OCI-LY3 (cell line): ENCODE data around the gene ZDHHC14.

ENCODE experiments used
- H2AFZ ChIP-seq: fragments of 200-600, 300-600 bp; shearing (Covaris generic); 2 replicates; pipeline ENCODE4 v1.6.0; 2014; ENCODE audit warnings: antibody characterized with exemption, low read depth, low read length
- H3K27ac ChIP-seq: fragments of 200-600, 300-600 bp; sonication (generic); 2 replicates; pipeline ENCODE4 v1.5.1; 2014; ENCODE audit warnings: mild to moderate bottlenecking, low read length, moderate library complexity, mixed read lengths
- H3K27me3 ChIP-seq: fragments of 200-600, 300-600 bp; sonication (generic); 2 replicates; pipeline ENCODE4 v1.6.1; 2014; ENCODE audit warnings: low read depth, low read length, mixed read lengths
- H3K36me3 ChIP-seq: fragments of 200-600, 300-600 bp; sonication (generic); replicated peaks from 2 replicates; pipeline ENCODE3; 2014; ENCODE audit warnings: low read depth, low read length, mixed read lengths
- H3K4me1 ChIP-seq: fragments of 300-600, 200-600 bp; sonication (generic); 2 replicates; pipeline ENCODE4 v1.6.1; 2014; ENCODE audit warnings: low read length, mixed read lengths
- H3K4me2 ChIP-seq: fragments of 200-600, 300-600 bp; sonication (generic); 2 replicates; pipeline ENCODE4 v1.6.1; 2014; ENCODE audit warnings: low read length, mixed read lengths
- H3K4me3 ChIP-seq: fragments of 300-600, 200-600 bp; sonication (generic); 2 replicates; pipeline ENCODE4 v1.5.1; 2014; ENCODE audit warnings: antibody characterized with exemption, mild to moderate bottlenecking, low read length, moderate library complexity
- H3K79me2 ChIP-seq: fragments of 300-600, 200-600 bp; shearing (Covaris generic); 2 replicates; pipeline ENCODE4 v1.6.1; 2014; ENCODE audit warnings: mild to moderate bottlenecking, low read length, mixed read lengths
- H3K9ac ChIP-seq: fragments of 300-600, 200-600 bp; shearing (Covaris generic); 2 replicates; pipeline ENCODE4 v1.6.0; 2014; ENCODE audit warnings: mild to moderate bottlenecking, low read length, moderate library complexity
- H3K9me3 ChIP-seq: fragments of 200-600, 300-600 bp; shearing (Covaris generic); 2 replicates; pipeline ENCODE4 v1.6.1; 2014; ENCODE audit warnings: low read length, mixed read lengths; ENCODE audit not compliant: insufficient read depth
- H4K20me1 ChIP-seq: fragments of 200-600, 300-600 bp; sonication (generic); 2 replicates; pipeline ENCODE4 v1.6.1; 2016; ENCODE audit warnings: low read length, mixed read lengths; ENCODE audit not compliant: insufficient read depth
- EZH2phosphoT487 ChIP-seq: fragments of 200-600 bp; shearing (Covaris generic); IDR thresholded peaks from 2 replicates; pipeline ENCODE4 v1.6.1; 2018; ENCODE audit warnings: antibody characterized with exemption, mixed run types, low read depth
- TF ChIP-seq, protein P1 (sequence below): fragments of 200-600, 300-600 bp; sonication (generic); IDR thresholded peaks from 2 replicates; pipeline ENCODE4 v1.5.1; 2014; ENCODE audit warnings: antibody characterized with exemption, low read length, low read depth

The ZDHHC14 gene

GRCh38 chr6:157550114-157550989, 169.4 kb downstream of the ZDHHC14 start:
- H3K4me2 ChIP-seq = no peak overlapping the region

GRCh38 chr6:157551041-157551832, 170.2 kb downstream of the ZDHHC14 start:
- H3K4me2 ChIP-seq = no peak overlapping the region
- no peak overlapping the region for H3K27ac ChIP-seq
- no peak overlapping the region for H3K9ac ChIP-seq

More at GRCh38 chr6:157550114-157550989, 169.4 kb downstream of the ZDHHC14 start:
- TF ChIP-seq, protein P1, sequence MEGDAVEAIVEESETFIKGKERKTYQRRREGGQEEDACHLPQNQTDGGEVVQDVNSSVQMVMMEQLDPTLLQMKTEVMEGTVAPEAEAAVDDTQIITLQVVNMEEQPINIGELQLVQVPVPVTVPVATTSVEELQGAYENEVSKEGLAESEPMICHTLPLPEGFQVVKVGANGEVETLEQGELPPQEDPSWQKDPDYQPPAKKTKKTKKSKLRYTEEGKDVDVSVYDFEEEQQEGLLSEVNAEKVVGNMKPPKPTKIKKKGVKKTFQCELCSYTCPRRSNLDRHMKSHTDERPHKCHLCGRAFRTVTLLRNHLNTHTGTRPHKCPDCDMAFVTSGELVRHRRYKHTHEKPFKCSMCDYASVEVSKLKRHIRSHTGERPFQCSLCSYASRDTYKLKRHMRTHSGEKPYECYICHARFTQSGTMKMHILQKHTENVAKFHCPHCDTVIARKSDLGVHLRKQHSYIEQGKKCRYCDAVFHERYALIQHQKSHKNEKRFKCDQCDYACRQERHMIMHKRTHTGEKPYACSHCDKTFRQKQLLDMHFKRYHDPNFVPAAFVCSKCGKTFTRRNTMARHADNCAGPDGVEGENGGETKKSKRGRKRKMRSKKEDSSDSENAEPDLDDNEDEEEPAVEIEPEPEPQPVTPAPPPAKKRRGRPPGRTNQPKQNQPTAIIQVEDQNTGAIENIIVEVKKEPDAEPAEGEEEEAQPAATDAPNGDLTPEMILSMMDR = no peak
- TF ChIP-seq EZH2phosphoT487 = no peak
- H3K4me3 ChIP-seq = no peak overlapping the region
- no peaks in the 10 kb centered on the region for H3K79me2 ChIP-seq
- no peaks in the 10 kb centered on the region for H3K27me3 ChIP-seq
- no peak overlapping the region for H3K27ac ChIP-seq
- no peak overlapping the region for H3K9ac ChIP-seq
- H4K20me1 ChIP-seq = no peaks in the 10 kb centered on the region
- no peaks in the 10 kb centered on the region for H3K9me3 ChIP-seq
- H2AFZ ChIP-seq = no peak overlapping the region
- H3K36me3 ChIP-seq = no peaks in the 10 kb centered on the region
- H3K4me1 ChIP-seq = no peaks in the 10 kb centered on the region

GRCh38 chr6:157552081-157552747, 171.2 kb downstream of the ZDHHC14 start:
- no peaks in the 10 kb centered on the region for H3K36me3 ChIP-seq
- no peak overlapping the region for H3K4me2 ChIP-seq
- H3K9me3 ChIP-seq = no peaks in the 10 kb centered on the region
- H3K79me2 ChIP-seq = no peaks in the 10 kb centered on the region
- H4K20me1 ChIP-seq = no peaks in the 10 kb centered on the region
- no peak overlapping the region for H3K4me3 ChIP-seq
- no peak overlapping the region for H3K9ac ChIP-seq
- H2AFZ ChIP-seq = no peak overlapping the region
- no peak overlapping the region for H3K27ac ChIP-seq
- no peaks in the 10 kb centered on the region for H3K27me3 ChIP-seq
- no peak for TF ChIP-seq EZH2phosphoT487
- TF ChIP-seq, protein P1 = no peak
- peaks cover 9% of the 10 kb centered on the region for H3K4me1 ChIP-seq

More at GRCh38 chr6:157551041-157551832, 170.2 kb downstream of the ZDHHC14 start:
- no peak overlapping the region for H2AFZ ChIP-seq
- no peaks in the 10 kb centered on the region for H4K20me1 ChIP-seq
- H3K4me1 ChIP-seq = no peaks in the 10 kb centered on the region; the same call in 1 of the 2 replicates
- TF ChIP-seq, protein P1 = no peak
- no peak for TF ChIP-seq EZH2phosphoT487
- no peaks in the 10 kb centered on the region for H3K9me3 ChIP-seq
- H3K36me3 ChIP-seq = no peaks in the 10 kb centered on the region
- no peak overlapping the region for H3K4me3 ChIP-seq
- no peaks in the 10 kb centered on the region for H3K79me2 ChIP-seq
- H3K27me3 ChIP-seq = no peaks in the 10 kb centered on the region
